ENCODE measurements around the gene ZC3HAV1L.
"Not testable (repeated sequence)": the region's sequence is repeated elsewhere in the genome, so short reads cannot be mapped to it uniquely, and the experiment has no call there.

The ZC3HAV1L gene

GRCh38 chr7:139016931-139017511 lies 18.8 kb downstream of the ZC3HAV1L start:
- DNase-seq (ENCODE audit: low spot score) = peak; percentile 89

GRCh38 chr7:139011373-139011772 lies 24.5 kb downstream of the ZC3HAV1L start:
- DNase-seq (ENCODE audit: low spot score) = no peak

- no peak for DNase-seq (ENCODE audit: low spot score)
These were observed 31.3 kb downstream of the ZC3HAV1L start for GRCh38 chr7:139004321-139005090.

GRCh38 chr7:138999414-138999813 lies 36.4 kb downstream of the ZC3HAV1L start:
- no peak for DNase-seq (ENCODE audit: low spot score)

- peak; percentile 77 for DNase-seq (ENCODE audit: low spot score)
These were observed 43.8 kb downstream of the ZC3HAV1L start for GRCh38 chr7:138992052-138992531.

- no peak for DNase-seq (ENCODE audit: low spot score)
These were observed 48.2 kb downstream of the ZC3HAV1L start for GRCh38 chr7:138987686-138988085.

GRCh38 chr7:138982204-138982623 lies 53.6 kb downstream of the ZC3HAV1L start:
- DNase-seq (ENCODE audit: low spot score) = no peak

- DNase-seq (ENCODE audit: low spot score) = peak; percentile 96
These were observed 54.3 kb downstream of the ZC3HAV1L start, which contains the start of gene KIAA1549 for GRCh38 chr7:138981332-138982203. TSS of gene KIAA1549 (minus strand) at chr7:138981389. CDS start at chr7:138981269, 120 bp downstream.

- no peak for DNase-seq (ENCODE audit: low spot score)
These were observed 55.1 kb downstream of the ZC3HAV1L start for GRCh38 chr7:138980563-138981291.

GRCh38 chr7:138979988-138980562 lies 55.8 kb downstream of the ZC3HAV1L start:
- DNase-seq (ENCODE audit: low spot score) = no peak

- DNase-seq (ENCODE audit: low spot score) = no peak
These were observed 56.4 kb downstream of the ZC3HAV1L start for GRCh38 chr7:138979226-138979979.

GRCh38 chr7:138978541-138979184 lies 57.2 kb downstream of the ZC3HAV1L start:
- DNase-seq (ENCODE audit: low spot score) = no peak

- DNase-seq (ENCODE audit: low spot score) = not testable (repeated sequence)
These were observed 59.7 kb downstream of the ZC3HAV1L start for GRCh38 chr7:138976161-138976560.
